HG03558 (cell line): ENCODE data around the gene GAA.

Experiments used
- ATAC-seq: cut with Tn5 transposase; IDR thresholded peaks from one replicate; pipeline ENCODE4 v1.9.1; 2021; ENCODE audit warnings: moderate number of reproducible peaks; ENCODE audit not compliant: unreplicated experiment; ENCODE audit errors: extremely low read depth

The GAA gene

GRCh38 chr17:80102664-80103448 lies 1.5 kb downstream of the GAA start:
- ATAC-seq, result no peak

GRCh38 chr17:80103449-80104085 lies 2.2 kb downstream of the GAA start:
- no peak for ATAC-seq

- no peak for ATAC-seq
These were observed 3.1 kb downstream of the GAA start for GRCh38 chr17:80104321-80104955.

- no peak for ATAC-seq
These were observed 3.6 kb downstream of the GAA start for GRCh38 chr17:80104956-80105375.

- ATAC-seq, result no peak
These were observed 4.4 kb downstream of the GAA start for GRCh38 chr17:80105762-80106161.

- no peak for ATAC-seq
These were observed 4.8 kb downstream of the GAA start for GRCh38 chr17:80106176-80106575.

- ATAC-seq, result no peak
These were observed 5.4 kb downstream of the GAA start for GRCh38 chr17:80106751-80107150.

GRCh38 chr17:80107231-80108021 lies 6.0 kb downstream of the GAA start:
- ATAC-seq, result no peak

- ATAC-seq, result no peak
These were observed 6.9 kb downstream of the GAA start for GRCh38 chr17:80108036-80108971.

- ATAC-seq, result no peak
These were observed 7.8 kb downstream of the GAA start for GRCh38 chr17:80109066-80109660.

- ATAC-seq, result no peak
These were observed 8.5 kb downstream of the GAA start for GRCh38 chr17:80109713-80110446.

GRCh38 chr17:80110447-80110812 lies 9.0 kb downstream of the GAA start:
- no peak for ATAC-seq

- ATAC-seq, result no peak
These were observed 9.7 kb downstream of the GAA start for GRCh38 chr17:80110927-80111701.

- ATAC-seq, result no peak
These were observed 10.5 kb downstream of the GAA start for GRCh38 chr17:80111702-80112470.

- no peak for ATAC-seq
These were observed 11.2 kb downstream of the GAA start for GRCh38 chr17:80112471-80113032.

GRCh38 chr17:80113033-80113484 lies 11.7 kb downstream of the GAA start:
- no peak for ATAC-seq

GRCh38 chr17:80114758-80115157 lies 13.4 kb downstream of the GAA start:
- ATAC-seq, result no peak
